Neural cell (in vitro differentiated cells): ENCODE measurements around the gene CCDC28A. TPM values are rescaled to one million over a fixed set of nuclear protein-coding genes. Genes with fewer than 3 reads are reported as not detected.

Source experiments
- H2AFZ ChIP-seq: fragments of 200-600, 300-800 bp; sonication (generic), shearing (Covaris generic); 2 replicates; pipeline ENCODE4 v1.6.0; 2014; ENCODE audit warnings: low read depth, mild to moderate bottlenecking, antibody characterized with exemption, low read length, moderate library complexity
- H3F3A ChIP-seq: fragments of 200-600 bp; shearing (Covaris generic); 2 replicates; pipeline ENCODE4 v1.6.1; 2016; ENCODE audit warnings: mild to moderate bottlenecking, moderate library complexity, mixed read lengths, antibody characterized with exemption, low read length; ENCODE audit not compliant: insufficient read depth, poor library complexity, severe bottlenecking
- H3K27ac ChIP-seq: fragments of 200-600, 300-800 bp; sonication (generic), shearing (Covaris generic); 2 replicates; pipeline ENCODE4 v1.5.1; 2014; ENCODE audit warnings: mild to moderate bottlenecking, low read length, moderate library complexity
- H3K27me3 ChIP-seq: fragments of 300-800, 200-600 bp; sonication (generic), shearing (Covaris generic); 2 replicates; pipeline ENCODE4 v1.6.0; 2014; ENCODE audit warnings: mild to moderate bottlenecking, low read depth, low read length, moderate library complexity; ENCODE audit not compliant: insufficient read depth
- H3K36me3 ChIP-seq: fragments of 300-800, 200-600 bp; sonication (generic), shearing (Covaris generic); 2 replicates; pipeline ENCODE4 v1.5.1; 2014; ENCODE audit warnings: mild to moderate bottlenecking, antibody characterized with exemption, low read length, moderate library complexity; ENCODE audit not compliant: insufficient read depth
- H3K4me2 ChIP-seq: fragments of 300-800, 200-600 bp; sonication (generic), shearing (Covaris generic); 2 replicates; pipeline ENCODE4 v1.6.0; 2014; ENCODE audit warnings: mild to moderate bottlenecking, low read length
- H3K4me3 ChIP-seq: fragments of 300-800, 200-600 bp; sonication (generic), shearing (Covaris generic); 2 replicates; pipeline ENCODE4 v1.5.1; 2014; ENCODE audit warnings: mild to moderate bottlenecking, low read length, moderate library complexity
- H3K79me2 ChIP-seq: fragments of 200-600 bp; shearing (Covaris generic); replicated peaks from 2 replicates; pipeline ENCODE4 v1.6.0; 2014; ENCODE audit warnings: mild to moderate bottlenecking, low read length, moderate library complexity; ENCODE audit not compliant: insufficient read depth
- H3K9ac ChIP-seq: fragments of 300-800, 200-600 bp; sonication (generic), shearing (Covaris generic); 2 replicates; pipeline ENCODE4 v1.6.1; 2016; ENCODE audit warnings: mild to moderate bottlenecking, low read length, mixed read lengths
- H3K9me2 ChIP-seq: fragments of 200-600 bp; shearing (Covaris generic); 2 replicates; pipeline ENCODE4 v1.6.1; 2016; ENCODE audit warnings: mild to moderate bottlenecking, low read length, mixed read lengths; ENCODE audit not compliant: insufficient read depth
- H3K9me3 ChIP-seq: fragments of 200-600, 300-800 bp; sonication (generic), shearing (Covaris generic); 2 replicates; pipeline ENCODE4 v1.6.1; 2016; ENCODE audit warnings: mild to moderate bottlenecking, mixed run types, low read length, moderate library complexity, mixed read lengths
- H4K20me1 ChIP-seq: fragments of 200-600 bp; shearing (Covaris generic); 2 replicates; pipeline ENCODE4 v1.6.1; 2016; ENCODE audit warnings: mild to moderate bottlenecking, mixed run types; ENCODE audit not compliant: insufficient read depth
- EP300 ChIP-seq: fragments of 450-650 bp; conservative IDR thresholded peaks from 2 replicates; pipeline ENCODE4 v1.6.1; 2014; ENCODE audit warnings: antibody characterized with exemption, mild to moderate bottlenecking, moderate library complexity; ENCODE audit not compliant: poor library complexity, severe bottlenecking
- EZH2 ChIP-seq: fragments of 200-600, 300-800 bp; shearing (Covaris generic), sonication (generic); IDR thresholded peaks from 2 replicates; pipeline ENCODE4 v1.6.1; 2014; ENCODE audit warnings: antibody characterized with exemption, low read length, borderline replicate concordance, mild to moderate bottlenecking; ENCODE audit not compliant: insufficient read depth, poor library complexity, severe bottlenecking
- MXI1 ChIP-seq: fragments of 450-650 bp; conservative IDR thresholded peaks from 2 replicates; pipeline ENCODE4 v1.6.1; 2014; ENCODE audit warnings: antibody characterized with exemption, mild to moderate bottlenecking; ENCODE audit not compliant: poor library complexity, severe bottlenecking
- POLR2AphosphoS5 ChIP-seq: IDR thresholded peaks from 2 replicates; pipeline ENCODE4 v1.6.1; 2012
- RAD21 ChIP-seq: fragments of 450-650 bp; conservative IDR thresholded peaks from 2 replicates; pipeline ENCODE4 v1.6.1; 2014; ENCODE audit warnings: antibody characterized with exemption, mild to moderate bottlenecking, moderate library complexity
- SMC3 ChIP-seq: fragments of 450-650 bp; conservative IDR thresholded peaks from 2 replicates; pipeline ENCODE4 v1.6.1; 2014; ENCODE audit warnings: antibody characterized with exemption, mild to moderate bottlenecking, moderate library complexity; ENCODE audit not compliant: poor library complexity
- TAF1 ChIP-seq: IDR thresholded peaks from 2 replicates; pipeline ENCODE4 v1.6.1; 2012; ENCODE audit warnings: low read depth
- polyA plus RNA-seq: library from polyadenylated mRNA; depleted of rRNA; stranded (reverse); fragments of >200 nt; gene quantifications from 2 replicates; pipeline ENCODE4 v1.2.3, GENCODE V29; 2014
- TF ChIP-seq, protein P1 (sequence below): fragments of 450-650 bp; IDR thresholded peaks from 2 replicates; pipeline ENCODE4 v1.5.1; 2014; ENCODE audit warnings: antibody characterized with exemption, mild to moderate bottlenecking, moderate library complexity; ENCODE audit not compliant: poor library complexity, severe bottlenecking
- TF ChIP-seq, protein P2 (sequence below): IDR thresholded peaks from 2 replicates; pipeline ENCODE4 v1.6.1; 2012; ENCODE audit warnings: borderline replicate concordance

CCDC28A gene
- polyA plus RNA-seq, 1 donor from 2014 or later, result 10.6 TPM

DNA sequence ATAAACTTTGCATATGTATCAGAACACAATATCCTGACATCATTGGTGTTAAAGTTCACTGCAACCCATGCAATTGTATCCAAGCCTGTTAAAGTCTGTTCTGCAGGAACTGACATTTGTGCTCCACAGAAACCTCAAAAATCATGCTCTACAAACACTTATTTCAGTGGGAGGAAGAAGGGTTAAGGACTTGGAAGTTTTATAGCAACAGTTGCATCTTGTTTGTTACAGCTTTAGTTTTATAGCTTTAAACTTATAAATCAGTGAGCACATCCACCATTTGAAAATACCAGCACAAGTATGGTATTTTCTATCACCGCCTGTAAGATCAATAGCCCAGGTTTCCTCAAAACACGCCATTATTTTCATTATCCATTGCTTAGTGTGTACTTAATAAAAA lies 23.2 kb downstream of the CCDC28A start:
- no peaks in the 10 kb centered on the region for H3K9me2 ChIP-seq
- H3K27me3 ChIP-seq, result peaks cover 13% of the 10 kb centered on the region
- no peak overlapping the region for H2AFZ ChIP-seq
- no peak overlapping the region for H3K9ac ChIP-seq
- no peaks in the 10 kb centered on the region for H3F3A ChIP-seq
- no peaks in the 10 kb centered on the region for H4K20me1 ChIP-seq
- no peak for TF ChIP-seq RAD21
- no peak for TF ChIP-seq EZH2
- no peak overlapping the region for H3K4me2 ChIP-seq
- no peaks in the 10 kb centered on the region for H3K9me3 ChIP-seq
- no peak overlapping the region for H3K27ac ChIP-seq
- H3K79me2 ChIP-seq, result no peaks in the 10 kb centered on the region
- no peak overlapping the region for H3K4me3 ChIP-seq
- no peaks in the 10 kb centered on the region for H3K36me3 ChIP-seq

DNA sequence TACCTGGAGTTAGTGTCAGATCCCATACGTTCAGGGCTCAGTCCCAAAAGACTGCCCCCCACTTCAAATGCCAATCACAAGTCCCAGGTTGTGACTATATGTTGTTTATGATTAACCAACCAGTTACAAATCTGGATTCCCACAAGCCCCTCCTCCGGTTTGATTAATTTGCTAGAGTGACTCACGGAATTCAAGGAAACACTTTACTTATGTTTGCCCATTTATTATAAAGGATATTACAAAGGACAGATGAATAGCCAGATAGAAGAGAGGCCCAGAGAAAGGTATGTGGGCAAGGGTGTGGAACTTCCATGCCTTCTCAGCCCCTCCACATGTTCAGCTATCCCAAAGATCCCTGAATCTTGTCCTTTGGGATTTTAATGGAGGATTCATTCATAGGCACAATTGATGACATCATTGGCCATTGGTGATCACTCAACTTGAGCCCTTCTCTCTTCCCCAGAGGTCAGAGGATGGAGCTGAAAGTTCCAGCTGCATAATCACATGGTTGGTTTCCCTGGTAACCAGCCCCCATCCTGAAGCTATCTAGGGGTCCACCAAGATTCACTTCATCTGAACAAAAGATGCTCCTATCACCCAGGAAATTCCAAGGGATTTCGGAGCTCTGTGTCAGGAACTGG lies 24.4 kb downstream of the CCDC28A start:
- Histone ChIP-seq H3K27me3 (peaks cover 13% of the 10 kb centered on the region), H3K4me2 (no peak overlapping the region), H3K4me3 (no peak overlapping the region), H3K79me2 (no peaks in the 10 kb centered on the region), H3K9me2 (no peaks in the 10 kb centered on the region), H3K27ac (no peak overlapping the region), H3K36me3 (no peaks in the 10 kb centered on the region), H3F3A (no peaks in the 10 kb centered on the region), H3K9ac (no peak overlapping the region), H4K20me1 (no peaks in the 10 kb centered on the region), H3K9me3 (no peaks in the 10 kb centered on the region), H2AFZ (no peak overlapping the region)
- TF ChIP-seq, protein P1, sequence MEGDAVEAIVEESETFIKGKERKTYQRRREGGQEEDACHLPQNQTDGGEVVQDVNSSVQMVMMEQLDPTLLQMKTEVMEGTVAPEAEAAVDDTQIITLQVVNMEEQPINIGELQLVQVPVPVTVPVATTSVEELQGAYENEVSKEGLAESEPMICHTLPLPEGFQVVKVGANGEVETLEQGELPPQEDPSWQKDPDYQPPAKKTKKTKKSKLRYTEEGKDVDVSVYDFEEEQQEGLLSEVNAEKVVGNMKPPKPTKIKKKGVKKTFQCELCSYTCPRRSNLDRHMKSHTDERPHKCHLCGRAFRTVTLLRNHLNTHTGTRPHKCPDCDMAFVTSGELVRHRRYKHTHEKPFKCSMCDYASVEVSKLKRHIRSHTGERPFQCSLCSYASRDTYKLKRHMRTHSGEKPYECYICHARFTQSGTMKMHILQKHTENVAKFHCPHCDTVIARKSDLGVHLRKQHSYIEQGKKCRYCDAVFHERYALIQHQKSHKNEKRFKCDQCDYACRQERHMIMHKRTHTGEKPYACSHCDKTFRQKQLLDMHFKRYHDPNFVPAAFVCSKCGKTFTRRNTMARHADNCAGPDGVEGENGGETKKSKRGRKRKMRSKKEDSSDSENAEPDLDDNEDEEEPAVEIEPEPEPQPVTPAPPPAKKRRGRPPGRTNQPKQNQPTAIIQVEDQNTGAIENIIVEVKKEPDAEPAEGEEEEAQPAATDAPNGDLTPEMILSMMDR, result no peak
- TF ChIP-seq SMC3 (no peak), TAF1 (no peak), MXI1 (no peak), EP300 (no peak), EZH2 (no peak), POLR2AphosphoS5 (no peak), RAD21 (no peak)
- TF ChIP-seq, protein P2, sequence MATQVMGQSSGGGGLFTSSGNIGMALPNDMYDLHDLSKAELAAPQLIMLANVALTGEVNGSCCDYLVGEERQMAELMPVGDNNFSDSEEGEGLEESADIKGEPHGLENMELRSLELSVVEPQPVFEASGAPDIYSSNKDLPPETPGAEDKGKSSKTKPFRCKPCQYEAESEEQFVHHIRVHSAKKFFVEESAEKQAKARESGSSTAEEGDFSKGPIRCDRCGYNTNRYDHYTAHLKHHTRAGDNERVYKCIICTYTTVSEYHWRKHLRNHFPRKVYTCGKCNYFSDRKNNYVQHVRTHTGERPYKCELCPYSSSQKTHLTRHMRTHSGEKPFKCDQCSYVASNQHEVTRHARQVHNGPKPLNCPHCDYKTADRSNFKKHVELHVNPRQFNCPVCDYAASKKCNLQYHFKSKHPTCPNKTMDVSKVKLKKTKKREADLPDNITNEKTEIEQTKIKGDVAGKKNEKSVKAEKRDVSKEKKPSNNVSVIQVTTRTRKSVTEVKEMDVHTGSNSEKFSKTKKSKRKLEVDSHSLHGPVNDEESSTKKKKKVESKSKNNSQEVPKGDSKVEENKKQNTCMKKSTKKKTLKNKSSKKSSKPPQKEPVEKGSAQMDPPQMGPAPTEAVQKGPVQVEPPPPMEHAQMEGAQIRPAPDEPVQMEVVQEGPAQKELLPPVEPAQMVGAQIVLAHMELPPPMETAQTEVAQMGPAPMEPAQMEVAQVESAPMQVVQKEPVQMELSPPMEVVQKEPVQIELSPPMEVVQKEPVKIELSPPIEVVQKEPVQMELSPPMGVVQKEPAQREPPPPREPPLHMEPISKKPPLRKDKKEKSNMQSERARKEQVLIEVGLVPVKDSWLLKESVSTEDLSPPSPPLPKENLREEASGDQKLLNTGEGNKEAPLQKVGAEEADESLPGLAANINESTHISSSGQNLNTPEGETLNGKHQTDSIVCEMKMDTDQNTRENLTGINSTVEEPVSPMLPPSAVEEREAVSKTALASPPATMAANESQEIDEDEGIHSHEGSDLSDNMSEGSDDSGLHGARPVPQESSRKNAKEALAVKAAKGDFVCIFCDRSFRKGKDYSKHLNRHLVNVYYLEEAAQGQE, result no peak
